HEK293 (cell line): ENCODE results near the gene RPL15.

Source experiments
- EGR2 ChIP-seq: fragments of 450-650 bp; formaldehyde crosslinking; IDR thresholded peaks from 2 replicates; pipeline ENCODE4 v1.5.1; 2016; ENCODE audit warnings: low read depth, missing biosample characterization, missing genetic modification characterization
- GLI4 ChIP-seq: fragments of 450-650 bp; formaldehyde crosslinking; IDR thresholded peaks from 2 replicates; pipeline ENCODE4 v1.5.1; 2016; ENCODE audit warnings: missing biosample characterization, missing genetic modification characterization
- HOXC10 ChIP-seq: sonication (generic); formaldehyde crosslinking; IDR thresholded peaks from 2 replicates; pipeline ENCODE4 v1.8.1; 2023; ENCODE audit warnings: mild to moderate bottlenecking, missing genetic modification reagents
- HOXD13 ChIP-seq: sonication (generic); formaldehyde crosslinking; IDR thresholded peaks from 2 replicates; pipeline ENCODE4 v1.8.0; 2022; ENCODE audit warnings: missing genetic modification reagents, borderline replicate concordance
- IKZF3 ChIP-seq: fragments of 450-650 bp; IDR thresholded peaks from 2 replicates; pipeline ENCODE4 v1.5.0; 2018; ENCODE audit warnings: missing biosample characterization, mild to moderate bottlenecking, missing genetic modification characterization, moderate library complexity
- PATZ1 ChIP-seq: fragments of 450-650 bp; formaldehyde crosslinking; IDR thresholded peaks from 2 replicates; pipeline ENCODE4 v1.5.1; 2016; ENCODE audit warnings: missing biosample characterization, missing genetic modification characterization
- PRDM1 ChIP-seq: fragments of 450-650 bp; formaldehyde crosslinking; IDR thresholded peaks from 2 replicates; pipeline ENCODE4; 2016; ENCODE audit warnings: missing biosample characterization, missing genetic modification characterization
- REPIN1 ChIP-seq: fragments of 450-650 bp; formaldehyde crosslinking; IDR thresholded peaks from 2 replicates; pipeline ENCODE4 v1.5.1; 2017; ENCODE audit warnings: missing biosample characterization, missing genetic modification characterization, low read depth
- SP2 ChIP-seq: fragments of 450-650 bp; formaldehyde crosslinking; IDR thresholded peaks from 2 replicates; pipeline ENCODE4 v1.5.1; 2016; ENCODE audit warnings: missing biosample characterization, missing genetic modification characterization
- SP3 ChIP-seq: fragments of 450-650 bp; formaldehyde crosslinking; IDR thresholded peaks from 2 replicates; pipeline ENCODE4 v1.5.1; 2016; ENCODE audit warnings: missing biosample characterization, missing genetic modification characterization
- SP7 ChIP-seq: fragments of 450-650 bp; formaldehyde crosslinking; IDR thresholded peaks from 2 replicates; pipeline ENCODE4 v1.5.1; 2016; ENCODE audit warnings: missing biosample characterization, missing genetic modification characterization
- ZBTB48 ChIP-seq: fragments of 450-650 bp; formaldehyde crosslinking; IDR thresholded peaks from 2 replicates; pipeline ENCODE4 v1.5.1; 2016; ENCODE audit warnings: missing biosample characterization, missing genetic modification characterization
- ZBTB7A ChIP-seq: fragments of 450-650 bp; formaldehyde crosslinking; IDR thresholded peaks from 2 replicates; pipeline ENCODE4 v1.5.1; 2016; ENCODE audit warnings: low read depth, missing biosample characterization, missing genetic modification characterization
- ZFP37 ChIP-seq: fragments of 450-650 bp; formaldehyde crosslinking; IDR thresholded peaks from 2 replicates; pipeline ENCODE4 v1.5.1; 2016; ENCODE audit warnings: missing biosample characterization, missing genetic modification characterization
- ZNF138 ChIP-seq: fragments of 450-650 bp; formaldehyde crosslinking; IDR thresholded peaks from 2 replicates; pipeline ENCODE4 v1.5.1; 2016; ENCODE audit warnings: missing biosample characterization, missing genetic modification characterization, borderline replicate concordance
- ZNF184 ChIP-seq: fragments of 450-650 bp; IDR thresholded peaks from 2 replicates; pipeline ENCODE4 v1.5.1; 2018; ENCODE audit warnings: missing biosample characterization, mild to moderate bottlenecking, missing genetic modification characterization
- ZNF2 ChIP-seq: fragments of 450-650 bp; formaldehyde crosslinking; IDR thresholded peaks from 2 replicates; pipeline ENCODE4 v1.5.1; 2016; ENCODE audit warnings: missing biosample characterization, missing genetic modification characterization
- ZNF24 ChIP-seq: fragments of 450-650 bp; formaldehyde crosslinking; IDR thresholded peaks from 2 replicates; pipeline ENCODE4 v1.5.1; 2016; ENCODE audit warnings: missing biosample characterization, missing genetic modification characterization
- ZNF274 ChIP-seq, 2 experiments: fragments of 200-500 bp in 1 of 2; fragments of 450-650 bp in 1 of 2; sonication (Bioruptor generic) in 1 of 2; formaldehyde crosslinking in 1 of 2; IDR thresholded peaks; 2 replicates each; pipeline versions ENCODE4 v1.5.1 to v1.6.1; 2014 to 2016; ENCODE audit warnings: borderline replicate concordance in 1 of 2, inconsistent platforms in 1 of 2, low read length in 1 of 2, missing biosample characterization in 1 of 2, missing genetic modification characterization in 1 of 2
- ZNF335 ChIP-seq: fragments of 450-650 bp; formaldehyde crosslinking; conservative IDR thresholded peaks from 2 replicates; pipeline ENCODE4 v1.5.1; 2016; ENCODE audit warnings: missing biosample characterization, missing genetic modification characterization
- ZNF391 ChIP-seq: fragments of 450-650 bp; formaldehyde crosslinking; IDR thresholded peaks from 2 replicates; pipeline ENCODE4 v1.5.1; 2016; ENCODE audit warnings: low read depth, missing biosample characterization, missing genetic modification characterization, borderline replicate concordance
- ZNF394 ChIP-seq: fragments of 450-650 bp; formaldehyde crosslinking; IDR thresholded peaks from 2 replicates; pipeline ENCODE4 v1.5.1; 2016; ENCODE audit warnings: missing biosample characterization, missing genetic modification characterization, mild to moderate bottlenecking, moderate library complexity, borderline replicate concordance
- ZNF48 ChIP-seq: fragments of 450-650 bp; formaldehyde crosslinking; IDR thresholded peaks from 2 replicates; pipeline ENCODE4 v1.5.1; 2016; ENCODE audit warnings: missing biosample characterization, missing genetic modification characterization
- ZNF561 ChIP-seq: fragments of 450-650 bp; IDR thresholded peaks from 2 replicates; pipeline ENCODE4 v1.5.1; 2018; ENCODE audit warnings: missing biosample characterization, missing genetic modification characterization, borderline replicate concordance
- ZNF585B ChIP-seq: fragments of 450-650 bp; formaldehyde crosslinking; IDR thresholded peaks from 2 replicates; pipeline ENCODE4 v1.5.1; 2016; ENCODE audit warnings: missing biosample characterization, missing genetic modification characterization
- ZNF610 ChIP-seq: fragments of 450-650 bp; formaldehyde crosslinking; IDR thresholded peaks from 2 replicates; pipeline ENCODE4 v1.5.1; 2016; ENCODE audit warnings: missing biosample characterization, missing genetic modification characterization, borderline replicate concordance
- ZNF639 ChIP-seq: fragments of 450-650 bp; formaldehyde crosslinking; IDR thresholded peaks from 2 replicates; pipeline ENCODE4 v1.5.1; 2016; ENCODE audit warnings: missing biosample characterization, missing genetic modification characterization
- ZNF654 ChIP-seq: fragments of 450-650 bp; formaldehyde crosslinking; IDR thresholded peaks from 2 replicates; pipeline ENCODE4 v1.5.1; 2016; ENCODE audit warnings: low read depth, missing biosample characterization, missing genetic modification characterization
- ZNF658 ChIP-seq: fragments of 450-650 bp; formaldehyde crosslinking; IDR thresholded peaks from 2 replicates; pipeline ENCODE4; 2016; ENCODE audit warnings: missing biosample characterization, missing genetic modification characterization
- ZSCAN23 ChIP-seq: fragments of 450-650 bp; formaldehyde crosslinking; IDR thresholded peaks from 2 replicates; pipeline ENCODE4 v1.5.1; 2016; ENCODE audit warnings: missing biosample characterization, missing genetic modification characterization
- ZSCAN30 ChIP-seq: fragments of 450-650 bp; IDR thresholded peaks from 2 replicates; pipeline ENCODE4 v1.5.1; 2018; ENCODE audit warnings: missing biosample characterization, mild to moderate bottlenecking, missing genetic modification characterization, moderate library complexity
- TF ChIP-seq, protein P1 (sequence below): fragments of 450-650 bp; formaldehyde crosslinking; IDR thresholded peaks from 2 replicates; pipeline ENCODE4 v1.5.1; 2016; ENCODE audit warnings: missing biosample characterization, missing genetic modification characterization, borderline replicate concordance

The RPL15 gene

DNA sequence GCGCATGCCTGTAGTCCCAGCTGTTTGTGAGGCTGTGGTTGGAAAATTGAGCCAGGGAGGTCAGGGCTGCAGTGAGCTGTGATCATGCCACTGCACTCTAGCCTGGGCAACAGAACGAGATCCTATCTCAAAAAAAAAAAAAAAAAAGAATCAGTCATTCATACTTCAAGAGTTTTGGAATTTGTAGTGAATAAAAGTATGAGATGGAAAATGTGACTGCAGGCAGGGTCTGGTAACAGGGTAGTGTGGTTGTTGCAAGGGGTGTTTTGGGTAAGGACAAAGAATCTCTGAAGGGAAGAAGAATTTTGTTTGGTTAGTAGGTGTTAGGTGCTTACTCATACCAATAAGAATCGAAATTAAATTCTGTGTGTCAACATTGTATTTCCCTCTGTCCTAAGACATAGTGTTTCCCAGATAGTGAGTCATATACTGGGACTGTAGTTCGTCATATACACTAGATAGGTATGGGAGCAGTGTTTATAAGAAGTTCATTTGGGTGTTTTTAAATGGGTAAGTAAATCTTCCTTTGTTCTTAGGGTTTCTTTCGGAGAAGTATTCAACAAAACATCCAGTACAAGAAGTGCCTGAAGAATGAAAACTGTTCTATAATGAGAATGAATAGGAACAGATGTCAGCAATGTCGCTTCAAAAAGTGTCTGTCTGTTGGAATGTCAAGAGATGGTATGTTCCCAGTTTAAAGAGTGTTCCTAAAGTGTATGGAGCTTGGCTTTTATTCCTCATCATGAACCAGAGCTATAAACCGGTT, 42.4 kb downstream of the RPL15 start (continued):
- TF ChIP-seq SP3 (tag by site-specific recombination) (no peak; the same call in 1 of the 2 replicates), HOXD13 (CRISPR knock-in tag) (no peak), ZBTB48 (tag by site-specific recombination) (no peak), ZNF639 (tag by site-specific recombination) (no peak; the same call in 1 of the 2 replicates), EGR2 (tag by site-specific recombination) (no peak), ZFP37 (tag by site-specific recombination) (peak; percentile 8; the same call in 1 of the 2 replicates), ZNF610 (no peak), ZNF561 (tag by site-specific recombination) (no peak), IKZF3 (tag by site-specific recombination) (no peak), ZNF184 (tag by site-specific recombination) (no peak), ZNF48 (tag by site-specific recombination) (no peak), ZNF24 (tag by site-specific recombination) (0 out of 2 replicates have a peak, but pooled peaks have one; percentile 28), ZNF394 (tag by site-specific recombination) (no peak), ZNF2 (0 out of 2 replicates have a peak, but pooled peaks have one; percentile 16), PATZ1 (tag by site-specific recombination) (no peak), ZSCAN30 (no peak), REPIN1 (no peak), ZNF658 (tag by site-specific recombination) (no peak), HOXC10 (CRISPR knock-in tag) (no peak), ZNF654 (tag by site-specific recombination) (no peak), SP7 (tag by site-specific recombination) (peak; percentile 52; the same call in 1 of the 2 replicates), ZNF274 (IDR thresholded peaks at IDR 0.05; ENCODE audit: low read length) (no peak), ZNF274 (tag by site-specific recombination; IDR thresholded peaks at IDR 0.05; ENCODE audit: borderline replicate concordance) (no peak), PRDM1 (tag by site-specific recombination) (peak; percentile 49; the same call in 1 of the 2 replicates), ZNF138 (no peak), ZBTB7A (no peak), ZNF391 (tag by site-specific recombination) (no peak), GLI4 (tag by site-specific recombination) (no peak), ZNF585B (tag by site-specific recombination) (no peak), SP2 (tag by site-specific recombination) (no peak), ZNF335 (tag by site-specific recombination) (no peak), ZSCAN23 (tag by site-specific recombination) (no peak)
- TF ChIP-seq, protein P1, sequence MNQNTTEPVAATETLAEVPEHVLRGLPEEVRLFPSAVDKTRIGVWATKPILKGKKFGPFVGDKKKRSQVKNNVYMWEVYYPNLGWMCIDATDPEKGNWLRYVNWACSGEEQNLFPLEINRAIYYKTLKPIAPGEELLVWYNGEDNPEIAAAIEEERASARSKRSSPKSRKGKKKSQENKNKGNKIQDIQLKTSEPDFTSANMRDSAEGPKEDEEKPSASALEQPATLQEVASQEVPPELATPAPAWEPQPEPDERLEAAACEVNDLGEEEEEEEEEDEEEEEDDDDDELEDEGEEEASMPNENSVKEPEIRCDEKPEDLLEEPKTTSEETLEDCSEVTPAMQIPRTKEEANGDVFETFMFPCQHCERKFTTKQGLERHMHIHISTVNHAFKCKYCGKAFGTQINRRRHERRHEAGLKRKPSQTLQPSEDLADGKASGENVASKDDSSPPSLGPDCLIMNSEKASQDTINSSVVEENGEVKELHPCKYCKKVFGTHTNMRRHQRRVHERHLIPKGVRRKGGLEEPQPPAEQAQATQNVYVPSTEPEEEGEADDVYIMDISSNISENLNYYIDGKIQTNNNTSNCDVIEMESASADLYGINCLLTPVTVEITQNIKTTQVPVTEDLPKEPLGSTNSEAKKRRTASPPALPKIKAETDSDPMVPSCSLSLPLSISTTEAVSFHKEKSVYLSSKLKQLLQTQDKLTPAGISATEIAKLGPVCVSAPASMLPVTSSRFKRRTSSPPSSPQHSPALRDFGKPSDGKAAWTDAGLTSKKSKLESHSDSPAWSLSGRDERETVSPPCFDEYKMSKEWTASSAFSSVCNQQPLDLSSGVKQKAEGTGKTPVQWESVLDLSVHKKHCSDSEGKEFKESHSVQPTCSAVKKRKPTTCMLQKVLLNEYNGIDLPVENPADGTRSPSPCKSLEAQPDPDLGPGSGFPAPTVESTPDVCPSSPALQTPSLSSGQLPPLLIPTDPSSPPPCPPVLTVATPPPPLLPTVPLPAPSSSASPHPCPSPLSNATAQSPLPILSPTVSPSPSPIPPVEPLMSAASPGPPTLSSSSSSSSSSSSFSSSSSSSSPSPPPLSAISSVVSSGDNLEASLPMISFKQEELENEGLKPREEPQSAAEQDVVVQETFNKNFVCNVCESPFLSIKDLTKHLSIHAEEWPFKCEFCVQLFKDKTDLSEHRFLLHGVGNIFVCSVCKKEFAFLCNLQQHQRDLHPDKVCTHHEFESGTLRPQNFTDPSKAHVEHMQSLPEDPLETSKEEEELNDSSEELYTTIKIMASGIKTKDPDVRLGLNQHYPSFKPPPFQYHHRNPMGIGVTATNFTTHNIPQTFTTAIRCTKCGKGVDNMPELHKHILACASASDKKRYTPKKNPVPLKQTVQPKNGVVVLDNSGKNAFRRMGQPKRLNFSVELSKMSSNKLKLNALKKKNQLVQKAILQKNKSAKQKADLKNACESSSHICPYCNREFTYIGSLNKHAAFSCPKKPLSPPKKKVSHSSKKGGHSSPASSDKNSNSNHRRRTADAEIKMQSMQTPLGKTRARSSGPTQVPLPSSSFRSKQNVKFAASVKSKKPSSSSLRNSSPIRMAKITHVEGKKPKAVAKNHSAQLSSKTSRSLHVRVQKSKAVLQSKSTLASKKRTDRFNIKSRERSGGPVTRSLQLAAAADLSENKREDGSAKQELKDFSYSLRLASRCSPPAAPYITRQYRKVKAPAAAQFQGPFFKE = no peak
